GM23248 (cell line): ENCODE data around the gene TENT4A.

ENCODE experiments used
- EZH2 ChIP-seq: fragments of 200-600 bp; sonication (generic); IDR thresholded peaks from 2 replicates; pipeline ENCODE4 v1.6.1; 2018; ENCODE audit warnings: antibody characterized with exemption, mild to moderate bottlenecking; ENCODE audit not compliant: insufficient read depth, poor library complexity, severe bottlenecking
- EZH2phosphoT487 ChIP-seq: fragments of 200-600 bp; sonication (generic); IDR thresholded peaks from 2 replicates; pipeline ENCODE4 v1.6.1; 2018; ENCODE audit warnings: antibody characterized with exemption, moderate library complexity, mild to moderate bottlenecking, low read depth; ENCODE audit not compliant: insufficient read depth

DNA sequence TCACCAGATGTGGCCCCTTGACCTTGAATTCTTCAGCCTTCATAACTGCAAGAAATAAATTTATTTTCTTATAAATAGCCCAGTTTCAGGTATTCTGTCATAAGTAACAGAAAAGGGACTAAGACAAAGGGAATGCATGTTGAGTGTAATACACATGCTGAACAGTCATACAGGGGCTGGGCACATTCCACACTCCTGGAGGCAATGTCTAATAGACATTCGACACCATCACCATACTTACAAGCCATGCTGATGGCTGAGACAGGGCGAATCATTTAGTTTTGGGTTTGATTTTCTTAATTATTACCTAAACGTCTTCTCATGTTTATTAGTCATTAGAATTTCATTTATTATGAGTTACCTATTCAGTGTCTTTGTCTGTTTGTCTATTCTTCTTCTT is 68.5 kb downstream of the TENT4A start:
- TF ChIP-seq EZH2 (no peak), EZH2phosphoT487 (no peak)
